ENCODE data around the gene FOXN3.

The FOXN3 gene

DNA sequence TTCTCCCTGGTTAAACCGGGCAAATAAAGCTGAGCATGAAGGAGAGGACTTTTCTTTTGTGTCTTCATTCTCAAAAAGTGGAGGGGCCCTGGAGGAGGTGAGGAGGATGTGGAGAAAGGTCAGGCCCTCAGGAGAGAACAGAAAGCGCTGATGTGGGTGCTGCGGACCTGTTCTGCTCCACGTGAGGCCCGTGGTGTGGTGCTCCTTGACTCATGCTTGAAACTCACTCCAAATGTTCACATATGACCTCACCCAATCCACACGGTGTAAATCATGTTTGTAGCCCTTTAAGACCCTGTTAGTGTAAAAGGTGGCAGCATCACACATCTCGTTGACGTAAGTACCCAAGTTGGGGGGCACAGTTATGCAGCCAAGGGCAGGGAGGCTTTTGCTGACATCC is 126.2 kb downstream of the FOXN3 start:
- no CpG with 5 or more reads among the region's 8 CpGs for WGBS (ENCODE audit: extremely low coverage, insufficient coverage, low lambda C conversion rate)
- Histone ChIP-seq H3K4ac (ENCODE audit: low read depth, low read length) (no peak overlapping the region), H2BK120ac (ENCODE audit: low read depth, low read length) (no peak overlapping the region), H3K27ac (ENCODE audit: low read depth, low read length) (no peak overlapping the region), H3K79me1 (ENCODE audit: low read length) (peaks cover 20% of the 10 kb centered on the region), H3K36me3 (ENCODE audit: control insufficient read depth, insufficient read depth, low read length) (no peaks in the 10 kb centered on the region), H3K4me2 (ENCODE audit: low read length) (no peak overlapping the region), H3K79me2 (ENCODE audit: control insufficient read depth, insufficient read depth, low read length) (peaks cover 8% of the 10 kb centered on the region), H3K56ac (ENCODE audit: low read length) (no peak overlapping the region), H4K8ac (ENCODE audit: low read depth, low read length) (no peak overlapping the region), H2BK5ac (ENCODE audit: low read length) (no peak overlapping the region), H2AK5ac (ENCODE audit: low read length) (no peak overlapping the region), H3K4me1 (ENCODE audit: control insufficient read depth, low read depth, low read length) (peaks cover 24% of the 10 kb centered on the region), H4K5ac (ENCODE audit: low read length) (no peak overlapping the region), H3K23ac (ENCODE audit: low read length) (no peak overlapping the region), H2BK15ac (replicated peaks; ENCODE audit: low read depth) (no peak overlapping the region), H3K4me3 (ENCODE audit: low read length) (no peak overlapping the region), H3K27me3 (ENCODE audit: insufficient read depth, low read length, poor library complexity) (no peaks in the 10 kb centered on the region), H3K18ac (ENCODE audit: low read length) (no peak overlapping the region), H3K9ac (ENCODE audit: low read length) (no peak overlapping the region)
- no peak for DNase-seq

DNA sequence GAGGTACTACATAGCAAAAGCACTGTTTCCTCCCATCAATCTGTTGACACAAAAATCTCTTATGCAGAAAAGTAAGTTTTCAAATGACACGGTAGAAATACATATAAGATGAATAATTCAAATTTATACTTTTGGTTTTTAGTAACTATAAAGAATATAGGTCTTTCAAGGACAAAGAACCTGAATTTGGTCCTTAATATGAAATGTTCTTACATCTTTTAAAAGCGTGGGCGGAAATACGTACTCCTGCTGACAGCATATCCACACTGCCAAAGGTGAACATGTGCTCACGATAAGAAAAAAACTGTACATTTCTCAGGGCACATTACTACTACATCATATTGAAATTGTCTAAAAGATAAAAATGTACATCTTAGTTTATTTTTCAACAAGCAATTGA is 127.6 kb downstream of the FOXN3 start:
- Histone ChIP-seq H3K4me1 (ENCODE audit: control insufficient read depth, low read depth, low read length) (peaks cover 20% of the 10 kb centered on the region), H3K79me1 (ENCODE audit: low read length) (peaks cover 14% of the 10 kb centered on the region), H2AK5ac (ENCODE audit: low read length) (no peak overlapping the region), H3K79me2 (ENCODE audit: control insufficient read depth, insufficient read depth, low read length) (peaks cover 6% of the 10 kb centered on the region), H2BK120ac (ENCODE audit: low read depth, low read length) (no peak overlapping the region), H3K27me3 (ENCODE audit: insufficient read depth, low read length, poor library complexity) (no peaks in the 10 kb centered on the region), H3K4ac (ENCODE audit: low read depth, low read length) (no peak overlapping the region), H4K5ac (ENCODE audit: low read length) (no peak overlapping the region), H3K27ac (ENCODE audit: low read depth, low read length) (no peak overlapping the region), H4K8ac (ENCODE audit: low read depth, low read length) (no peak overlapping the region), H3K36me3 (ENCODE audit: control insufficient read depth, insufficient read depth, low read length) (no peaks in the 10 kb centered on the region), H3K18ac (ENCODE audit: low read length) (no peak overlapping the region), H3K56ac (ENCODE audit: low read length) (no peak overlapping the region), H3K4me2 (ENCODE audit: low read length) (no peak overlapping the region), H2BK5ac (ENCODE audit: low read length) (no peak overlapping the region), H3K4me3 (ENCODE audit: low read length) (no peak overlapping the region), H3K23ac (ENCODE audit: low read length) (no peak overlapping the region), H2BK15ac (replicated peaks; ENCODE audit: low read depth) (no peak overlapping the region), H3K9ac (ENCODE audit: low read length) (no peak overlapping the region)
- no peak for DNase-seq
- no CpG with 5 or more reads among the region's 5 CpGs for WGBS (ENCODE audit: extremely low coverage, insufficient coverage, low lambda C conversion rate)

DNA sequence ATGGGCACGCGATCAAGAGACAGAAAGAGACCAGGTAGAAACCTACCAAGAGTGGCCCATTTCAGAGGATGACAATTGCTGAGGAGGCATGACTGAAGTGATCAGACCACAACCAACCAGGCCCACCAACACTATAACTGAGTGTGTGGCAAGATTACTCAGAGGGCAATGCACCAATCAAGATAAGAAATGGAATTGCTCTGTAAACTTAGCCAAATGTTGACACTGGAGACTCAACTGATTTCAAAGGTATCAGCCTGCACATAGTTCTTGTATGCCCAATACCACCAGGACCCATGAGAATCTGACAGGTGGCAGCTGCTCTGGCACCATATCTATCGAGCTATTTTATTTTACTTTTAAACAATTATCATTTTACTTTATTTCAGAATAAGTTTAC is 128.9 kb downstream of the FOXN3 start:
- no peaks in the 10 kb centered on the region for H3K36me3 ChIP-seq (ENCODE audit: control insufficient read depth, insufficient read depth, low read length)
- H3K9ac ChIP-seq (ENCODE audit: low read length) = no peak overlapping the region
- H3K79me1 ChIP-seq (ENCODE audit: low read length) = peaks cover 18% of the 10 kb centered on the region
- H3K56ac ChIP-seq (ENCODE audit: low read length) = no peak overlapping the region
- no peak overlapping the region for H3K4ac ChIP-seq (ENCODE audit: low read depth, low read length)
- no peak overlapping the region for H2BK15ac ChIP-seq (replicated peaks; ENCODE audit: low read depth)
- H3K18ac ChIP-seq (ENCODE audit: low read length) = no peak overlapping the region
- no peak overlapping the region for H2AK5ac ChIP-seq (ENCODE audit: low read length)
- no peak for DNase-seq
- H3K4me1 ChIP-seq (ENCODE audit: control insufficient read depth, low read depth, low read length) = peaks cover 8% of the 10 kb centered on the region
- no peak overlapping the region for H2BK5ac ChIP-seq (ENCODE audit: low read length)
- no peaks in the 10 kb centered on the region for H3K27me3 ChIP-seq (ENCODE audit: insufficient read depth, low read length, poor library complexity)
- H3K4me3 ChIP-seq (ENCODE audit: low read length) = no peak overlapping the region
- H3K23ac ChIP-seq (ENCODE audit: low read length) = no peak overlapping the region
- H3K79me2 ChIP-seq (ENCODE audit: control insufficient read depth, insufficient read depth, low read length) = peaks cover 6% of the 10 kb centered on the region
- H4K5ac ChIP-seq (ENCODE audit: low read length) = no peak overlapping the region
- no peak overlapping the region for H3K27ac ChIP-seq (ENCODE audit: low read depth, low read length)
- no peak overlapping the region for H4K8ac ChIP-seq (ENCODE audit: low read depth, low read length)
- no CpG with 5 or more reads among the region's 3 CpGs for whole genome bisulfite sequencing (ENCODE audit: extremely low coverage, insufficient coverage, low lambda C conversion rate)
- no peak overlapping the region for H3K4me2 ChIP-seq (ENCODE audit: low read length)
- no peak overlapping the region for H2BK120ac ChIP-seq (ENCODE audit: low read depth, low read length)

DNA sequence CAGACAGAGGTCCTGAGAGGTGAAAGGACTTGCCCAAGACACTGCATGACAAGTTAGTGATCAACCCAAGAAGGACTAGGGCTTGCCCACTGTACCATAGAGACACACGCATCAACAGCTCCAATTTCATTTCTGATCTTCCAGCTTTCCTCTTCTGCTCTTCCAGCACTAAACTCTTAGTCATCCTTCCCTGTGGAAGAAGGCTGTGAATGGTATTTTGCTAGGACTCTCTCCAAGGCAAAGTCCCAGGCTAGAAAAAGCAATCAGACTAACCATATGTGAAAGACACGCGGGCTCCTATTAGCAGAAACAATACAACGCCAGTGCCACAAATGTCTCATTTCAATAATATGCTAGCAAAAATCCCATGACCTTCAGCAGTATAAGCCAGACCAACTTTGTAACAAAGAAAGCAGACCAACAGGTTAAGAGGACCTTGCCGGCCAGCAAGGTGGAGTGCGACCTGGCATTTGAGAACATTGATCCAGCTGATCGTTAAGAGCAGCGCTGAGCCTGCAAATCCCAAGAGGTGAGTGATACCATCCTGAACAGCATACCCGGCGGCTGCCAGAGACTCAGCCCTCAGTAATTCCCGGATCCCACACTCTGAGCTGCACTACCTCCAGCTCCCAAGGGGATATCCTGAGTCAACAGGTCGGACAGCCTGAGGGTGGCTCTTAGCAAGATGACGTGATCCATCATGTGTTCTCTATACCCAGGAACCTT is 132.5 kb downstream of the FOXN3 start:
- H3K36me3 ChIP-seq (ENCODE audit: control insufficient read depth, insufficient read depth, low read length) = no peaks in the 10 kb centered on the region
- no peak overlapping the region for H2AK5ac ChIP-seq (ENCODE audit: low read length)
- no peak overlapping the region for H3K4me2 ChIP-seq (ENCODE audit: low read length)
- H3K23ac ChIP-seq (ENCODE audit: low read length) = no peak overlapping the region
- no peak overlapping the region for H4K8ac ChIP-seq (ENCODE audit: low read depth, low read length)
- no peak overlapping the region for H3K9ac ChIP-seq (ENCODE audit: low read length)
- H3K4me3 ChIP-seq (ENCODE audit: low read length) = no peak overlapping the region
- H2BK120ac ChIP-seq (ENCODE audit: low read depth, low read length) = no peak overlapping the region
- no peak overlapping the region for H4K5ac ChIP-seq (ENCODE audit: low read length)
- WGBS (ENCODE audit: extremely low coverage, insufficient coverage, low lambda C conversion rate) = no CpG with 5 or more reads among the region's 13 CpGs
- no peak overlapping the region for H3K56ac ChIP-seq (ENCODE audit: low read length)
- H3K4ac ChIP-seq (ENCODE audit: low read depth, low read length) = no peak overlapping the region
- H3K79me1 ChIP-seq (ENCODE audit: low read length) = peaks cover 4% of the 10 kb centered on the region
- H3K4me1 ChIP-seq (ENCODE audit: control insufficient read depth, low read depth, low read length) = no peaks in the 10 kb centered on the region
- no peak overlapping the region for H2BK15ac ChIP-seq (replicated peaks; ENCODE audit: low read depth)
- no peak for DNase-seq
- H3K27ac ChIP-seq (ENCODE audit: low read depth, low read length) = no peak overlapping the region
- no peaks in the 10 kb centered on the region for H3K27me3 ChIP-seq (ENCODE audit: insufficient read depth, low read length, poor library complexity)
- peaks cover 8% of the 10 kb centered on the region for H3K79me2 ChIP-seq (ENCODE audit: control insufficient read depth, insufficient read depth, low read length)
- H3K18ac ChIP-seq (ENCODE audit: low read length) = no peak overlapping the region
- no peak overlapping the region for H2BK5ac ChIP-seq (ENCODE audit: low read length)

DNA sequence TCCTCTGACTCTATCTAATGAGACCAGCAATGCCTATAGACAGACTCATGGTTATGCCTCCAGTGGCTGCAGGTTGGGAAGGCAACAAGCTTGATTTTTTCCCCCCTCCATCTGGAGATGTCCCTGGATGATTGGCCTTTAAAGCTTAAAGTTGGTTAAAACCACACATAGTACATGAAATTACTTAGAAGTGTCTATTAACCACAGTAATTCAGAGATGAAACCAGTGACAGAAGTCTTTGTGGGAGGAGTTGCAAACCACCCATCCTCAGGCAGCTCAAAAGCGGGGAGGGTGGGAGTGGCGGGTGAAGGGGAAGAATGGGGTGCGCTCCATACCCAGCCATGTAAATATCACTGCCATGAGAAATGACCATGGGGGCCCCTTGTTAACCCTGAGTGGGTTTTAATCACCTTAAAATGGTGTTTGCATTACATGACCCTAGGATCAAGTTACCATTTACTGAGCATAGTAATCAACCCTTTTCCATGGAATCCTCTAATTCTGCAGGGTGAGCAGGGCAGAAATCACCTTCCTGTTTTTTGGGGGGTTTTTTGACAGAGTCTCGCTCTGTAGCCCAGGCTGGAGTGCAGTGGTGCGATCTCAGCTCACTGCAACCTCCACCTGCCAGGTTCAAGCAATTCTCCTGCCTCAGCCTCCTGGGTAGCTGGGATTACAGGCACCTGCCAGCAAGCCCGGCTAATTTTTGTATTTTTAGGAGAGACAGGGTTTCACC is 133.5 kb downstream of the FOXN3 start:
- Histone ChIP-seq H3K18ac (ENCODE audit: low read length) (no peak overlapping the region), H3K4ac (ENCODE audit: low read depth, low read length) (no peak overlapping the region), H3K79me1 (ENCODE audit: low read length) (peaks cover 4% of the 10 kb centered on the region), H3K4me2 (ENCODE audit: low read length) (no peak overlapping the region), H3K27me3 (ENCODE audit: insufficient read depth, low read length, poor library complexity) (no peaks in the 10 kb centered on the region), H3K23ac (ENCODE audit: low read length) (no peak overlapping the region), H4K8ac (ENCODE audit: low read depth, low read length) (no peak overlapping the region), H3K36me3 (ENCODE audit: control insufficient read depth, insufficient read depth, low read length) (no peaks in the 10 kb centered on the region), H3K4me1 (ENCODE audit: control insufficient read depth, low read depth, low read length) (no peaks in the 10 kb centered on the region), H2BK15ac (replicated peaks; ENCODE audit: low read depth) (no peak overlapping the region), H2AK5ac (ENCODE audit: low read length) (no peak overlapping the region), H3K4me3 (ENCODE audit: low read length) (no peak overlapping the region), H2BK5ac (ENCODE audit: low read length) (no peak overlapping the region), H3K9ac (ENCODE audit: low read length) (no peak overlapping the region), H4K5ac (ENCODE audit: low read length) (no peak overlapping the region), H2BK120ac (ENCODE audit: low read depth, low read length) (no peak overlapping the region), H3K56ac (ENCODE audit: low read length) (no peak overlapping the region), H3K79me2 (ENCODE audit: control insufficient read depth, insufficient read depth, low read length) (peaks cover 8% of the 10 kb centered on the region), H3K27ac (ENCODE audit: low read depth, low read length) (no peak overlapping the region)
- no CpG with 5 or more reads among the region's 6 CpGs for whole genome bisulfite sequencing (ENCODE audit: extremely low coverage, insufficient coverage, low lambda C conversion rate)
- DNase-seq = no peak
